Natural killer cell (primary cell): ENCODE results near the gene EP400. TPM values are rescaled to one million over a fixed set of nuclear protein-coding genes. Genes with fewer than 3 reads are reported as not detected.

Experiments
- ATAC-seq, 3 donors: fragments of 150-1000 bp in 2 of 3; fragments of 200-7000 bp in 1 of 3; cut with Tn5 transposase; 1 replicate in 1 of 3; 2 replicates in 2 of 3; pipeline ENCODE4 v1.10.0; 2021; ENCODE audit warnings: mild to moderate bottlenecking in 2 of 3, moderate library complexity in 2 of 3
- DNase-seq, 2 donors: peaks; one replicate each; pipeline versions ENCODE4 v3.0.0 to v3.0.0-alpha.2; 2013 to 2021; ENCODE audit warnings: mixed read lengths in 1 of 2
- H3K27ac ChIP-seq: one replicate; pipeline ENCODE4 v1.5.1; 2013; ENCODE audit warnings: mild to moderate bottlenecking, low read length
- H3K27me3 ChIP-seq: one replicate; pipeline ENCODE4 v1.6.1; 2013; ENCODE audit warnings: low read length; ENCODE audit not compliant: control insufficient read depth, insufficient read depth
- H3K36me3 ChIP-seq: one replicate; pipeline ENCODE4 v1.6.1; 2013; ENCODE audit warnings: low read length; ENCODE audit not compliant: control insufficient read depth, insufficient read depth
- H3K4me1 ChIP-seq: one replicate; pipeline ENCODE4 v1.6.1; 2013; ENCODE audit warnings: low read length; ENCODE audit not compliant: control insufficient read depth, insufficient read depth
- H3K4me3 ChIP-seq: one replicate; pipeline ENCODE4 v1.5.1; 2013; ENCODE audit warnings: low read length
- H3K9me3 ChIP-seq: one replicate; pipeline ENCODE4 v1.6.1; 2013; ENCODE audit warnings: low read length; ENCODE audit not compliant: control insufficient read depth, insufficient read depth
- H3K27ac Mint-ChIP-seq, 2 donors: one replicate each; pipeline ENCODE4 v1.8.0; 2022; ENCODE audit warnings: mild to moderate bottlenecking in 2 of 2, mixed read lengths in 2 of 2, moderate library complexity in 1 of 2
- H3K27me3 Mint-ChIP-seq, 2 donors: one replicate each; pipeline ENCODE4 v1.8.0; 2022; ENCODE audit warnings: low read depth in 2 of 2, mixed read lengths in 2 of 2
- H3K36me3 Mint-ChIP-seq: one replicate; pipeline ENCODE4 v1.8.0; 2022; ENCODE audit warnings: mixed read lengths
- H3K4me1 Mint-ChIP-seq, 2 donors: one replicate each; pipeline ENCODE4 v1.8.0; 2022; ENCODE audit warnings: mixed read lengths in 2 of 2
- H3K4me3 Mint-ChIP-seq: one replicate; pipeline ENCODE4 v1.8.0; 2022; ENCODE audit warnings: mild to moderate bottlenecking, moderate library complexity, mixed read lengths
- H3K9me3 Mint-ChIP-seq, 2 donors: one replicate each; pipeline ENCODE4 v1.8.0; 2022; ENCODE audit warnings: mixed read lengths in 2 of 2
- WGBS: methylation state at CpG from one replicate; pipeline ENCODE4 v1.1.7; 2013; ENCODE audit warnings: missing lambda C conversion rate; ENCODE audit not compliant: insufficient coverage; 5-methylcytosine and 5-hydroxymethylcytosine counted together
- intact Hi-C: fragments of 100-400 bp; cut with micrococcal nuclease; formaldehyde crosslinking; loops from one replicate; pipeline ENCODE4 v1.14.2; 2022
- total RNA-seq, 4 donors: library from RNA; stranded (reverse); fragments of 120-200 nt in 1 of 4; gene quantifications; one replicate each; pipeline versions ENCODE4 v1.2.3 to v1.2.4, GENCODE V29; 2013 to 2022
- TF ChIP-seq, protein P1 (sequence below): fragments of 200-600 bp; IDR thresholded peaks from one replicate; pipeline ENCODE4 v1.8.0; 2022; ENCODE audit warnings: antibody characterized with exemption

EP400 gene
- total RNA-seq, 3 donors from 2014 or later (not counting 1 experiment from before 2014, with no cell fraction given), result 62.8 to 81.1 (median 80.1) TPM

DNA sequence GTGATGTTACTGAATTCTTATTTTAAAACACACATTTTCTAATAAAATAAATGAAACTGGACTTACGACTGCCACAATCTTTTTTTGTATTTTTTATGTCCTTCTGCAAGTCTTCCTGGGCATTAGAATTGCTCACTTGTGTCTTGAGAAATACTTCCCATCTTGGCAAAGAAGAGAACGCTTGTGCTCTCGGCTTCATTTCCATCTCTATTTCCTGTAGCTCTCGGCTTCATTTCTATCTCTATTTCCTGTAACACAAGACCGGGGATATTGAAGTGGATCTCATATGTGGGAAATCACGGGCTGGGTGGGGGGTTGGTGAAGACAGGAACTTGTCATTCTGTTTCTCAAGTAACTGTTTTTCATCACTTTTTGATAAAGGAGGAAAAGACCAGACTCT is 77.9 kb downstream of the EP400 start:
- intact Hi-C loops, result no loop called here
- DNase-seq, result no peak
- Mint-ChIP-seq H3K36me3 (peaks cover 14% of the 10 kb centered on the region), H3K27me3 (no peaks in the 10 kb centered on the region), H3K4me1 (no peaks in the 10 kb centered on the region), H3K27ac (no peak overlapping the region), H3K4me3 (no peak overlapping the region), H3K9me3 (no peaks in the 10 kb centered on the region)
- TF ChIP-seq, protein P1, sequence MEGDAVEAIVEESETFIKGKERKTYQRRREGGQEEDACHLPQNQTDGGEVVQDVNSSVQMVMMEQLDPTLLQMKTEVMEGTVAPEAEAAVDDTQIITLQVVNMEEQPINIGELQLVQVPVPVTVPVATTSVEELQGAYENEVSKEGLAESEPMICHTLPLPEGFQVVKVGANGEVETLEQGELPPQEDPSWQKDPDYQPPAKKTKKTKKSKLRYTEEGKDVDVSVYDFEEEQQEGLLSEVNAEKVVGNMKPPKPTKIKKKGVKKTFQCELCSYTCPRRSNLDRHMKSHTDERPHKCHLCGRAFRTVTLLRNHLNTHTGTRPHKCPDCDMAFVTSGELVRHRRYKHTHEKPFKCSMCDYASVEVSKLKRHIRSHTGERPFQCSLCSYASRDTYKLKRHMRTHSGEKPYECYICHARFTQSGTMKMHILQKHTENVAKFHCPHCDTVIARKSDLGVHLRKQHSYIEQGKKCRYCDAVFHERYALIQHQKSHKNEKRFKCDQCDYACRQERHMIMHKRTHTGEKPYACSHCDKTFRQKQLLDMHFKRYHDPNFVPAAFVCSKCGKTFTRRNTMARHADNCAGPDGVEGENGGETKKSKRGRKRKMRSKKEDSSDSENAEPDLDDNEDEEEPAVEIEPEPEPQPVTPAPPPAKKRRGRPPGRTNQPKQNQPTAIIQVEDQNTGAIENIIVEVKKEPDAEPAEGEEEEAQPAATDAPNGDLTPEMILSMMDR, result no peak
- Histone ChIP-seq H3K4me1 (no peaks in the 10 kb centered on the region), H3K36me3 (peaks cover 86% of the 10 kb centered on the region), H3K27me3 (no peaks in the 10 kb centered on the region), H3K9me3 (no peaks in the 10 kb centered on the region), H3K27ac (no peak overlapping the region), H3K4me3 (no peak overlapping the region)
- no peak for ATAC-seq
- 91% methylated on average over 5 of the region's 6 CpGs for WGBS

DNA sequence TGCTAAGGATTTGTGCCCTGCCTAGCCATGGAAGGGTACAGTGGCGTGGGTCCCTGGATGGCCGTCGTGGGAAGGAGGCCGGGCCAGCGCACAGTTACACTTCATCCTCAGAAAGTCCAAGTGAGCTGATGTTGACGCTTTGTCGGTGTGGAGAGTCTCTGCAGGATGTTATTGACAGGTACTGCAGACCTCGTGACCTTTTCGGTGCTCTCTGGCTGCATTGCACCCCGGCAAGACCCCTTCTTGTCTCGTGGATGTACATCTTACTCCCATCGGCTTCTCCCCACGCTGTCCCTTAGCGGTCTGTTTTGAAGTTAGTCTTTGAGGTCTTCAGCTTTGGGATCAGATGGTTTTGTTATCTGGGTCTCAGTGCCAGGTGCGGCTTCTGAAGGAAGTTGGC is 78.4 kb downstream of the EP400 start:
- 98% methylated on average over 15 of the region's 15 CpGs for WGBS
- TF ChIP-seq, protein P1, result no peak
- Histone ChIP-seq H3K36me3 (peaks cover 86% of the 10 kb centered on the region), H3K27ac (no peak overlapping the region), H3K4me3 (no peak overlapping the region), H3K9me3 (no peaks in the 10 kb centered on the region), H3K4me1 (no peaks in the 10 kb centered on the region), H3K27me3 (no peaks in the 10 kb centered on the region)
- peaks cover 14% of the 10 kb centered on the region for H3K36me3 Mint-ChIP-seq
- intact Hi-C loops, result no loop called here
- no peak overlapping the region for H3K4me3 Mint-ChIP-seq
- H3K27ac Mint-ChIP-seq, result no peak overlapping the region
- no peaks in the 10 kb centered on the region for H3K9me3 Mint-ChIP-seq
- ATAC-seq (no peak), DNase-seq (no peak)
- H3K27me3 Mint-ChIP-seq, result no peaks in the 10 kb centered on the region
- no peaks in the 10 kb centered on the region for H3K4me1 Mint-ChIP-seq

DNA sequence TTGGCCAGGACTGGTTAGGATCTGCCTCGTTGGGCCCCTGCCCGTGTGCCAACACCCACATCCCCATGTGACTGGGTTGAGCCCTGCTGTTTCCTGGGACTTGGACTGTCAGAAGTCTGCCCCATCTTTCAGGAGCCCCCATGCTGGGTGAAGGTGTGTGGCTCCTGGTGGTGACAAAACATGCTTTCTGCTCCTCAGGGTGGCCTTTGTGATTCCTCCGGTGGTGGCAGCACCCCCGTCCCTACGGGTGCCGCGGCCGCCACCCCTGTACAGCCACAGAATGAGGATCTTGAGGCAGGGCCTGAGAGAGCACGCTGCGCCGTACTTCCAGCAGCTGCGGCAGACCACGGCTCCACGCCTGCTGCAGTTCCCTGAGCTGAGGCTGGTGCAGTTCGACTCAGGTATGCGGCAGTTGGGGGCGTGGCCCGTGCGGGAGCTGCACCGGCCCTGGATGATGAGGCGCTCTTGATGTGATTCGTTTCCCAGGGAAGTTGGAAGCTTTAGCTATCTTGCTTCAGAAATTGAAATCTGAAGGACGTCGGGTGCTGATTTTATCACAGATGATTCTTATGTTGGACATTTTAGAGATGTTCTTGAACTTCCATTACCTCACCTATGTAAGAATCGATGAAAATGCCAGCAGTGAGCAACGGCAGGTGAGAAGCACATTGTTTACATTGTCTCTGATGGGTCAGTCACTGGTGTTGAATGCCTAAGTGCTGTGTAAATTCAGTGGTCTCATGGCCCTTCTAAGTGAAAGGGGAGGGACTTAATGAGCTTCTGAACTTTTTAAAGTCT is 80.0 kb downstream of the EP400 start:
- H3K4me3 ChIP-seq, result no peak overlapping the region
- Mint-ChIP-seq H3K36me3 (peaks cover 17% of the 10 kb centered on the region), H3K4me1 (no peaks in the 10 kb centered on the region), H3K27me3 (no peaks in the 10 kb centered on the region), H3K27ac (no peak overlapping the region), H3K4me3 (no peak overlapping the region), H3K9me3 (no peaks in the 10 kb centered on the region)
- no peaks in the 10 kb centered on the region for H3K27me3 ChIP-seq
- no peaks in the 10 kb centered on the region for H3K4me1 ChIP-seq
- 97% methylated on average over 24 of the region's 26 CpGs for WGBS
- TF ChIP-seq, protein P1, result no peak
- H3K36me3 ChIP-seq, result peaks cover 88% of the 10 kb centered on the region
- no peak for DNase-seq
- H3K27ac ChIP-seq, result no peak overlapping the region
- intact Hi-C loops, result no loop called here
- no peak for ATAC-seq
- no peaks in the 10 kb centered on the region for H3K9me3 ChIP-seq
